NCI-H1092 (cell line): ENCODE measurements around the gene IFRD2.
A peak's percentile ranks its signal among the peaks of the same experiment; 100 is the strongest.
"Not testable (repeated sequence)": the region's sequence is repeated elsewhere in the genome, so short reads cannot be mapped to it uniquely, and the experiment has no call there.

Experiments
- DNase-seq: peaks from one replicate; lab custom pipeline; 2025; lab: John Stamatoyannopoulos, UW

Gene IFRD2

DNA sequence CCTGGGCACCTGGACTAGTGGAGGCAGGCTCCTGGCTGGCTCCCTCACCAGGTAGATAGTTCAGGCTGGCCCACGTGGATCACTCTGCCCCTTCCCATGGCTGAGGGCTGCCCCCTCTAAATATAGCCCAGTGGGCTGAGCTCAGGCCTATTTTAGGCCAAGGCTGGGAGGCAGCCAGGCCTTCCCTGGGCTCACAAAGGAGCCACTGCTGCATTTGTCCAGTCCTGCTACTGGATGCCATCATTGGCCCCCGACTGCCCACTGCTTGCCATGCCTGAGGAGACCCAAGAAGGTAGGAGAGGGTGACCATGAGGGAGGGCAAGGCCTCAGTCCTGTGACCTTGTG is 13.4 kb downstream of the IFRD2 start, which contains the start of gene LSMEM2:
TSS of gene LSMEM2 (plus strand) at position 208 of the 345 bp plus-strand sequence. CDS start at position 235, 27 bp downstream.
- no peak for DNase-seq

DNA sequence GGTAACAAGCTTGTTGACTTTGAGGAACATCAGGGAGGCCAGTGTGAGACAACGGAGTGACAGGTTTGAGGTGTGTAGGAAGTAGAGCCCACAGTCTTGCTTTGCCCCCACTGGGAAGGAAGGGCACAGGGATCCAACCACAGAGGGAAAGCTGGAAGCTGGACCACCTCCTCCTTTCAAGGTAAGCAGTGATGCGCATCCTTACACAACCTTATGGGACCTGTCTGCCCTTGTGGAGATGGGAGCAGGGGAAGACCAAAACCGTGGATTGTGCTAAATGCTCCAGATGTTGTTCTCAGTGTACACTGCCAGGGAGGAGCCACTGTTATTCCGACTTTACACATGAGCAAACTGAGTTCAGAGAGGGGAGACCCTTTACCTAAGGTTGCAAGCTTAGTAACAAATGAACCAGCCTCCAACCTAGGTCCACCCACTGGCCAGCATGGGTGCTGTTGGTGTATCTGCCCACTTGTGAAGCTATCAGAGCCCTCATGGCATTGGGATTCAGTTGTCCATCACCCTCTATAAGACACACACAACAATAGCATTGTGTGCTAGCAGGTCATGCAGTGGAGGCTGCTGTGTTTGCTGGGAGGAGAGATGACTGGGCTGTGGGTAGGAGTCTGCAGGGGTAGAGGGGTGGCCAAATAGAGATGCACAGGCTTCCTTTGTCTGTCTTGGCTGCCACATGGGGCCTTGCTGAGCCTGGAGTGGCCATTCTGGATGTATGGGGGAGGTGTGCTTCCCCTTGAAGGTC is 13.9 kb downstream of the IFRD2 start:
- no peak for DNase-seq

DNA sequence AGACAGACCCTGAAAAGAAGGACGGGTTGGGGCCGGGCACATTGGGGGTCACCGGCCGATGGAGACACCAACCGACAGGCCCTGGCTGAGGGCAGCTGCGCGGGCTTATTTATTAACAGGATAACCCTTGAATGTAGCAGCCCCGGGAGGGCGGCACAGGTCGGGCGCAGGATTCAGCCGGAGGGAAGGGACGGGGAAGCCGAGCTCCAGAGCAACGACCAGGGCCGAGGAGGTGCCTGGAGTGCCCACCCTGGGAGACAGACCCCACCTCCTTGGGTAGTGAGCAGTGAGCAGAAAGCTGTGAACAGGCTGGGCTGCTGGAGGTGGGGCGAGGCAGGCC is 15.5 kb downstream of the IFRD2 start:
- no peak for DNase-seq

DNA sequence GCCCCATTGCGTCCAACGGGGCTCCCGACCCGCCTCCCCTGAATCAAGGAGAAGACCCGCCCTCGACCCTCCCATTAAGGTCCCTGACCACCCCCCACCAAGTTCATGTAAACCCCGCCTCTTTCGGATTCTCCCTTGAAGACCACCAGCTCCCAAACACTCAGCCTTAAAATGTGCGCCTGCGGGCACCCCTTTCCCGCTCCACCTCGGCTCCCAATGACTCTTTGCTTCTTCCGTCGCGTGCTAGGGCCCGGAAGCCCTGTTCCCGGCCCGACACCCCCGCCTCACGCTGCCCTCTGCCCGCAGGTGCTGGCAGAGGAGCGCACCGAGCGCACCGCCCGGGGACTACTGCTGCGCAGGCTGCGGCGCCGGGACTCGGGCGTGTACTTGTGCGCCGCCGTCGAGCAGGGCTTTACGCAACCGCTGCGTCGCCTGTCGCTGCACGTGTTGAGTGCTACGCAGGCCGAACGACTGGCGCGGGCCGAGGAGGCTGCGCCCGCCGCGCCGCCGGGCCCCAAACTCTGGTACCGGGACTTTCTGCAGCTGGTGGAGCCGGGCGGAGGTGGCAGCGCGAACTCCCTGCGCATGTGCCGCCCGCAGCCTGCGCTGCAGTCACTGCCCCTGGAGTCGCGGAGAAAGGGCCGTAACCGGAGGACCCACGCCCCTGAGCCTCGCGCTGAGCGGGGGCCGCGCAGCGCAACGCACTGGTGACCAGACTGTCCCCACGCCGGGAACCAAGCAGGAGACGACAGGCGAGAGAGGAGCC is 16.1 kb downstream of the IFRD2 start:
- DNase-seq = no peak

DNA sequence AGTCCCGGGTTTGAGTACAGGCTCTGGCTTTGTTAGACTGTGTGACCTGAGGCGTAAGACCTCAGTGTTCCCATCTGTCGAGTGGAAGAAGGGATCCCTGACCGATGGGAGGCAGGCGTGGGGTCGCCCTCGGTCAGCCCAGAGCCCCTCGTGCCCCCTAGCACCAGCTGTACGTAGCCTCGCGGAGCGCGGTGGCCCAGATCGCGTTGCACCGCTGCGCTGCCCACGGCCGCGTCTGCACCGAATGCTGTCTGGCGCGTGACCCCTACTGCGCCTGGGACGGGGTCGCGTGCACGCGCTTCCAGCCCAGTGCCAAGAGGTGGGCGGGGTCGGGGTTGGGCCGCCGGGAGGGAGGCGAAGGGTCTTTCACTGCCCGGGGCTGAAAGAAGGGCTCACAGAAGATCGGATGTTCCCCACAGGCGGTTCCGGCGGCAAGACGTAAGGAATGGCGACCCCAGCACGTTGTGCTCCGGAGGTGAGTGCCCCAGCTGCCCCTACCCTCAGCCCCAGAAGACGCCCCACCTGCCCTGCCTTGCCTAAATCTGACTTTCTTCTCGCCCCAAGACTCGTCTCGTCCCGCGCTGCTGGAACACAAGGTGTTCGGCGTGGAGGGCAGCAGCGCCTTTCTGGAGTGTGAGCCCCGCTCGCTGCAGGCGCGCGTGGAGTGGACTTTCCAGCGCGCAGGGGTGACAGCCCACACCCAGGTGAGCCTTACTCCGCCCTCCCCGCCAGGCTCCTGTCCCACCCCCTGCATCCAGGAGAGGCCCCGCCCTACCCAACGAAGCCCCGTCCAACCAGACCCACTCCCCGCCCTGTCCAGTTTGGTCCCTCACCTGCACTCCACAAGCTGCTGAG is 16.9 kb downstream of the IFRD2 start:
- no peak for DNase-seq

GRCh38 chr3:50274371-50275104 is 17.7 kb downstream of the IFRD2 start:
- DNase-seq = no peak

GRCh38 chr3:50273689-50274065 is 18.6 kb downstream of the IFRD2 start:
- DNase-seq = no peak

DNA sequence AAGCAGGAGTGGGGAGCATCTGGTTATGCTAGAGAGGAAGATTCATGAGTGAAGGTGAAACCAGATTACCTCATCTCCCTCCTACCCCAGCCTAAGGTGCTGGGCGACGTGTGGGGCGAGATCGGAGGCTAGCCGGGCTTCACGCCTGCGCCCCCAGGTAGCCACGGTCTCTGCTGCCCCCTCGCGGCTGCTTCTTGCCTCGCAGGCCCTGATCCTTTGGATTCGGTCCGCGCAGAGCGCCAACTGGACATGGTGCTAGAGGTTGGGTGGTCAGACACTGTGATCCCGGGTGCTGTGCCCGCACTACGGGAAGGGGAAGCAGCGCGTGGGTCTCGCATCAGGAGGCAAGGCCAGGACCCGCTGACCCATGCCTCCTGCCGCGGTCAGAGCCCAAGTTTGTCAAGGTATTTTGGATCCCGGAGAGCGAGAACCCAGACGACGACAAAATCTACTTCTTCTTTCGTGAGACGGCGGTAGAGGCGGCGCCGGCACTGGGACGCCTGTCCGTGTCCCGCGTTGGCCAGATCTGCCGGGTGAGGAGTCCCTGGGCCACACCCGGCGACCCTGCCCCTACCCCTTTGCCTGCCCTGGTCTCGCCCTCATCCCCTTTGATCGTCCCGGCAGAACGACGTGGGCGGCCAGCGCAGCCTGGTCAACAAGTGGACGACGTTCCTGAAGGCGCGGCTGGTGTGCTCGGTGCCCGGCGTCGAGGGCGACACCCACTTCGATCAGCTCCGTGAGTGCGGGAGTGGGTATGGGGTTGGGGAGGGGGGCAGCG is 19.1 kb downstream of the IFRD2 start:
- peak; percentile 57 for DNase-seq

- DNase-seq = not testable (repeated sequence)
Observed at GRCh38 chr3:50272538-50272910, 19.7 kb downstream of the IFRD2 start.

DNA sequence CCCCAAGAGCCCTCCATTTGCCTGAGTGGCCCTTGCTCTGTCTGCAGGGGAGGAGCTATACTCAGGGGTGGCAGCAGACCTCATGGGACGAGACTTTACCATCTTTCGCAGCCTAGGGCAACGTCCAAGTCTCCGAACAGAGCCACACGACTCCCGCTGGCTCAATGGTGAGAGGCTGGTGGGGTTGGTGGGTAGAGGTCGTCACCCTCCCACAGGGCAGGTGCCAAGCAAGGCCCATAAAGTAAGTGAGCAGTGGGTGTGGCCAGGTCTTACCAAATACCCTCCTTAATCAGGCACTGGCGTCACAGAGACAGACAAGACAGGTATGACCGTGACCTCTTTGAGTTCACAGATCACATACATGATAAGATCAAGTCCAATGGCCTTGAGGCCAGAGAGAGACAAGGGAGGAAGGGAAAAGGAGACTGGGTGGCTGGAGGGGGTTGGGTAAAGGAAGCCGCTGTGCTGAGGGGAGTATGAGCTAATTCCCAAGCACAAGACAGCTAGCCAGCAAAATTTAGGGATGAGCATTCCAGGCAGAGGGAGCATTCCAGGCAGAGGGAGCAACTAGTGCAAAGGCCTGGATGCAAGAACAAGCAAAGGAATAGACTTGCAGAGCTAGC is 20.8 kb downstream of the IFRD2 start:
- no peak for DNase-seq

- DNase-seq = no peak
Observed at GRCh38 chr3:50270422-50271224, 21.6 kb downstream of the IFRD2 start.

DNA sequence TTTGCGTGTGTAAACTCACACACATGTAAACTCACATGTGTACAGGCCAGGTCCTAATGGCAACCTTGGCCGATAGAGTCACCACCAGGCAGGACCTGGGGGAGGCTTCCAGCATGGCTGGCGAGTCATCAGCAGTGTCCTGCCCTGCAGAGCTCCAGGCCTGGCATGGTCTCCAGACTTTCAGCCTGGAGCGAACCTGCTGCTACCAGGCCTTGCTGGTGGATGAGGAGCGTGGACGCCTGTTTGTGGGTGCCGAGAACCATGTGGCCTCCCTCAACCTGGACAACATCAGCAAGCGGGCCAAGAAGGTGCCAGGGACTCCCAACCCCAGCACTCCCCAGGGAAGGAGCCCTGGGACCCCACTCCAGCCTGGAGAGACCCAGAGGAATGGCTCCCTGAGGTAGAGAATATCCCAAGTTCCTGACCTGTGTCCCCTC is 22.2 kb downstream of the IFRD2 start:
- DNase-seq = no peak

DNA sequence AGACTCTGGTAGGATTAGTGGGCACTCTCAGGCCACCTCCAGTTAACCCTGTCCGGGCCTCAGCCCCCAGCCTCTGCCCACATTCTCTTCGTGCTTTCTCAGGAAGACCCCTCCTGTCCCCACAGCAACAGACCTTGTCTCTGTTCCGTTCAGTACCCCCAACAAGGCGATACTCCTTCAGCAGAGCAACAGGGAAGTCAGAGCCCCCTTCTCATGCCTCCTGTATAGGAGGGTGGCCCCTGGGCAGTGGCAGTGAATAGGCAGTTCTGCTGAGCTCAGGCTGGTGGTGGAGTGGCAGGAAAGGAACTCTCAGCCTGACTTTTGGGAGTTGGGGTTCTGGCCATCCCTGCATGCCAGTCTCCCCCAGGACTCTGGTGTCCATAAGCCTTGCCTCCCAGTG is 22.8 kb downstream of the IFRD2 start:
- no peak for DNase-seq

DNA sequence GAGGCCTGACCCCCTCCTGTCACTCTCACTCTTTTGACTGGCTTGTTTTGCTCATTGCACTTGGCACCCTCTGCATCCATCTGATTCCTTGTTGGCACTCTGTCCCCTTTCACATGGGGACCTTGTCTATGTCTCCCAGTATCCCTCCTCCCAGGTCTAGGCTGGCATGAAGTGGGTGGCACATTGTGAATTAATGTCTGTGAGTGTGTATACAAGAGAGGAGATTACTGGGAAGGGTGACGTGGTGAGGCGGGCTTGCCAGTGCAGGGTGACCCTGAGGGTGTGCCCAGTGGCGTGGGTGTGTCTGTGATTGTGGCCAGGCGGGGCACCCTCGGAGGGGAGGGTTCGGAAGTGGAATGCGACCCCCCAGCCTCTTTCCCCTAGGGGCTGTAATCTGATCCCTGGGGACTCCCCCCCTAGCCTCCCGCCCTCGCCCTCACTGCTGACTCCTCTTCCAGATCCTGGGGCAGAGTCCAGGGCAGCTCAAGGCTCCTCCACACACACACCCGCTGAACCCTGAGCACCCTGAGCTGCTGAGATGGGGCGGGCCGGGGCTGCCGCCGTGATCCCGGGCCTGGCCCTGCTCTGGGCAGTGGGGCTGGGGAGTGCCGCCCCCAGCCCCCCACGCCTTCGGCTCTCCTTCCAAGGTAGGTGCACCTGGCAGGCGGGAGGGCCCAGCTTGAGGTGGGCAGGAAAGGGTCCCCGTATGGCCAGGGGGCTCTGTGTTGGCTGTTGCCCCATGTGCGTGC is 23.4 kb downstream of the IFRD2 start, which contains the start of gene SEMA3B:
TSS of gene SEMA3B (plus strand) at position 445 of the 749 bp plus-strand sequence. CDS start at position 539, 94 bp downstream.
- DNase-seq = no peak

DNA sequence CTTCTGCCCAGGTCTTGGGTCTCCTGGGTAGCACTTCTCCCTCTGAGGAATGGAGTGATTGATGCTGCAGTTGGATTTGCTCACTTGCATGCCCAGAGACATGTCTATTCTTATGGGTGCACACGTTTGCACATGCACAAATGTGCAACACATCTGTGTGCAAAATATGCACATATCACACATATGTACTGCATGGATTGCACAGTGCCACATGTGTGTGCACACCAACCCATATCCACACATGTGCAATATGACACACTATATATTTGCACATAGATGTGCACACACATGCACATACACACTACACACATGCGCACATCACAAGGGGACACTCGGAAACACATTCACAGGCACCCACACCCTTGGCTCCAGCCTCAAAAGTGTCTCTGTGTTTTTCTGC is 24.0 kb downstream of the IFRD2 start:
- DNase-seq = no peak

- no peak for DNase-seq
Observed at GRCh38 chr3:50267280-50267913, 24.8 kb downstream of the IFRD2 start.

- DNase-seq = no peak
Observed at GRCh38 chr3:50266836-50267235, 25.4 kb downstream of the IFRD2 start.

- no peak for DNase-seq
Observed at GRCh38 chr3:50266017-50266416, 26.2 kb downstream of the IFRD2 start.

- no peak for DNase-seq
Observed at GRCh38 chr3:50265571-50265970, 26.7 kb downstream of the IFRD2 start.
